Ishikawa (cell line): ENCODE results near the gene PDE4D.

Experiments
- CEBPB ChIP-seq: IDR thresholded peaks from 2 replicates; pipeline ENCODE4 v1.6.1; 2012
- CREB1 ChIP-seq: IDR thresholded peaks from 2 replicates; pipeline ENCODE4 v1.6.1; 2012; ENCODE audit warnings: low read depth
- EGR1 ChIP-seq: IDR thresholded peaks from 2 replicates; pipeline ENCODE4 v1.6.1; 2012
- EP300 ChIP-seq: IDR thresholded peaks from 2 replicates; pipeline ENCODE4 v1.6.1; 2012; ENCODE audit warnings: borderline replicate concordance
- FOXM1 ChIP-seq: IDR thresholded peaks from 2 replicates; pipeline ENCODE4 v1.6.1; 2012; ENCODE audit warnings: low read depth, borderline replicate concordance
- NFIC ChIP-seq: IDR thresholded peaks from 2 replicates; pipeline ENCODE4 v1.6.1; 2012
- RAD21 ChIP-seq: IDR thresholded peaks from 2 replicates; pipeline ENCODE4 v1.6.1; 2012; ENCODE audit warnings: low read depth
- TAF1 ChIP-seq: IDR thresholded peaks from 2 replicates; pipeline ENCODE4 v1.6.1; 2012; ENCODE audit warnings: low read depth, mild to moderate bottlenecking
- TCF12 ChIP-seq: IDR thresholded peaks from 2 replicates; pipeline ENCODE4 v1.6.1; 2012; ENCODE audit warnings: low read depth
- TEAD4 ChIP-seq: IDR thresholded peaks from 2 replicates; pipeline ENCODE4 v1.6.1; 2012
- YY1 ChIP-seq: IDR thresholded peaks from 2 replicates; pipeline ENCODE4 v1.6.1; 2012; ENCODE audit warnings: low read depth
- ZBTB7A ChIP-seq: IDR thresholded peaks from 2 replicates; pipeline ENCODE4 v1.6.1; 2012; ENCODE audit warnings: low read depth
- TF ChIP-seq, protein P1 (sequence below): IDR thresholded peaks from 2 replicates; pipeline ENCODE4 v1.6.1; 2012; ENCODE audit warnings: low read depth, mild to moderate bottlenecking
- TF ChIP-seq, protein P2 (sequence below): IDR thresholded peaks from 2 replicates; pipeline ENCODE4 v1.6.1; 2012
- TF ChIP-seq, protein P3 (sequence below): IDR thresholded peaks from 2 replicates; pipeline ENCODE4 v1.6.1; 2012

The PDE4D gene

DNA sequence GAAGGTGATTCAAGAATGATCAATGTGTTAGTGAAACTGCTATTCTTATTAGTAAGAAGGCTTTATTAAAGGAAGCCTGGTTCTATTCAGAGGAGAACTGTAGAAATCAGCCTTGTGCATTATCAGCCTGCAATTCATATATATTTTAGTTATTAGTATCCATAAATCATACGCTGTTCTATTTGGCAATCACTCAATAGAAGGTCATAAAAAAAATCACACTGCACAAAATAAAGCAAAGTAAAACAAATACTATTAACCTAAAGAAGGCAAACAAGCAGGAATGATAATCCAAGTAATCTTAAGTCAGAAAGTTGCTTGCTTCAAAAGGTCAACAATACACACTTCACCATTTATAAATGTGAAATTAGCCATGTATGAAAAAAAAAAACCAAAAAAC lies 138.1 kb downstream of the PDE4D start:
- TF ChIP-seq TCF12 = no peak
- no peak for TF ChIP-seq RAD21

DNA sequence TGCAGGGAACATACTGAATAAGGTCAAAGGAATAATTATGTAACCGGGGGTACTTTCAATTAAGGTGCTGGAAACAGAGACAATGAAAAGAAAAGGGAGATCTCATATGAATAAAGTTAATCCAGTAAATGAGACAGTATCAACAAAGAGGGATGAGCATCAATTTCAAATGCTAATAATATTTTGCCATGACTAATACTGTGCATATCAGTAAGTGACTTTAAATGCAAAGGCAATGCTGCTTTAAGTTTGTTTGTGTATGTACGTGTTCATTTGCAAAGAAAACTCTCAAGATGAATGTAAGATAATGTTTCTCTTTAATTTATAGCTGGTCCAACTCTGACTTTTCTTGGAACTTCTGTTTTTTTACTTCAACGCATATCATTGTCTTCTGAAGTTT lies 139.9 kb downstream of the PDE4D start:
- TF ChIP-seq TCF12 = no peak
- no peak for TF ChIP-seq TAF1
- no peak for TF ChIP-seq ZBTB7A
- TF ChIP-seq, protein P1, sequence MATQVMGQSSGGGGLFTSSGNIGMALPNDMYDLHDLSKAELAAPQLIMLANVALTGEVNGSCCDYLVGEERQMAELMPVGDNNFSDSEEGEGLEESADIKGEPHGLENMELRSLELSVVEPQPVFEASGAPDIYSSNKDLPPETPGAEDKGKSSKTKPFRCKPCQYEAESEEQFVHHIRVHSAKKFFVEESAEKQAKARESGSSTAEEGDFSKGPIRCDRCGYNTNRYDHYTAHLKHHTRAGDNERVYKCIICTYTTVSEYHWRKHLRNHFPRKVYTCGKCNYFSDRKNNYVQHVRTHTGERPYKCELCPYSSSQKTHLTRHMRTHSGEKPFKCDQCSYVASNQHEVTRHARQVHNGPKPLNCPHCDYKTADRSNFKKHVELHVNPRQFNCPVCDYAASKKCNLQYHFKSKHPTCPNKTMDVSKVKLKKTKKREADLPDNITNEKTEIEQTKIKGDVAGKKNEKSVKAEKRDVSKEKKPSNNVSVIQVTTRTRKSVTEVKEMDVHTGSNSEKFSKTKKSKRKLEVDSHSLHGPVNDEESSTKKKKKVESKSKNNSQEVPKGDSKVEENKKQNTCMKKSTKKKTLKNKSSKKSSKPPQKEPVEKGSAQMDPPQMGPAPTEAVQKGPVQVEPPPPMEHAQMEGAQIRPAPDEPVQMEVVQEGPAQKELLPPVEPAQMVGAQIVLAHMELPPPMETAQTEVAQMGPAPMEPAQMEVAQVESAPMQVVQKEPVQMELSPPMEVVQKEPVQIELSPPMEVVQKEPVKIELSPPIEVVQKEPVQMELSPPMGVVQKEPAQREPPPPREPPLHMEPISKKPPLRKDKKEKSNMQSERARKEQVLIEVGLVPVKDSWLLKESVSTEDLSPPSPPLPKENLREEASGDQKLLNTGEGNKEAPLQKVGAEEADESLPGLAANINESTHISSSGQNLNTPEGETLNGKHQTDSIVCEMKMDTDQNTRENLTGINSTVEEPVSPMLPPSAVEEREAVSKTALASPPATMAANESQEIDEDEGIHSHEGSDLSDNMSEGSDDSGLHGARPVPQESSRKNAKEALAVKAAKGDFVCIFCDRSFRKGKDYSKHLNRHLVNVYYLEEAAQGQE = no peak
- TF ChIP-seq NFIC = no peak
- TF ChIP-seq FOXM1 = no peak
- no peak for TF ChIP-seq RAD21
- no peak for TF ChIP-seq EGR1
- TF ChIP-seq, protein P2, sequence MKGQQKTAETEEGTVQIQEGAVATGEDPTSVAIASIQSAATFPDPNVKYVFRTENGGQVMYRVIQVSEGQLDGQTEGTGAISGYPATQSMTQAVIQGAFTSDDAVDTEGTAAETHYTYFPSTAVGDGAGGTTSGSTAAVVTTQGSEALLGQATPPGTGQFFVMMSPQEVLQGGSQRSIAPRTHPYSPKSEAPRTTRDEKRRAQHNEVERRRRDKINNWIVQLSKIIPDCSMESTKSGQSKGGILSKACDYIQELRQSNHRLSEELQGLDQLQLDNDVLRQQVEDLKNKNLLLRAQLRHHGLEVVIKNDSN = no peak
- TF ChIP-seq CREB1 = no peak
- TF ChIP-seq CEBPB = no peak
- TF ChIP-seq EP300 = no peak
- TF ChIP-seq YY1 = no peak
- TF ChIP-seq TEAD4 = no peak
- TF ChIP-seq, protein P3, sequence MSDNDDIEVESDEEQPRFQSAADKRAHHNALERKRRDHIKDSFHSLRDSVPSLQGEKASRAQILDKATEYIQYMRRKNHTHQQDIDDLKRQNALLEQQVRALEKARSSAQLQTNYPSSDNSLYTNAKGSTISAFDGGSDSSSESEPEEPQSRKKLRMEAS = no peak

GRCh38 chr5:59749782-59750520 lies 143.6 kb downstream of the PDE4D start:
- TF ChIP-seq ZBTB7A (no peak), EP300 (no peak), TEAD4 (no peak), TAF1 (no peak), RAD21 (no peak), YY1 (no peak), TCF12 (no peak)
- TF ChIP-seq, protein P3 = no peak
- TF ChIP-seq, protein P2 = no peak
- TF ChIP-seq, protein P1 = no peak

GRCh38 chr5:59746241-59746765 lies 147.2 kb downstream of the PDE4D start:
- TF ChIP-seq ZBTB7A = no peak
- TF ChIP-seq NFIC = no peak
- no peak for TF ChIP-seq RAD21
- TF ChIP-seq YY1 = no peak
- TF ChIP-seq EGR1 = no peak

DNA sequence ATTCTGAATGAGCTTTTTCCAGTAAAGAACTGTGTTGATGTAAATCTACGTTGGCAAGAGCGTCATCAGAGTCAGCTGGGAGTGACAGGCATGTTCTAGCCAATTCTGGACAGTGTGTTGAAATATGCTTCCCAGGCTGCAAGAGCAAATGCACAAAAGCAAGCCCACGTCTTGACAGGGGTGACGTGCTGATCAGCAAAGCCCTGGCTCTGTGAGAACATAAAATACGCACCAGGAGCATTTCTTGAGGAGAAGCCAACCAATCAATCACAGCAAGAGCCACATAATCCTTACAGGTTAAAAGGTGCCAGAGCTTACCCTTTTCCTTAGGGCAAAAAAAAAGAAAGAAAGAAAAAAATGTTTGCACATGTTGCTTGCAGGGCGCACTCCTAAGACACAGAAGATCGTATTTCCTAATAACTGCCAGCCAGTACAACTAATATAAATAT lies 148.1 kb downstream of the PDE4D start:
- TF ChIP-seq EGR1 (no peak), NFIC (0 out of 2 replicates have a peak, but pooled peaks have one; percentile 14)

GRCh38 chr5:59744531-59744992 lies 149.0 kb downstream of the PDE4D start:
- TF ChIP-seq CEBPB = no peak
- TF ChIP-seq TEAD4 = no peak
- TF ChIP-seq, protein P3 = no peak
- TF ChIP-seq, protein P2 = no peak
- TF ChIP-seq FOXM1 = no peak
- TF ChIP-seq TCF12 = no peak
- TF ChIP-seq EGR1 = no peak
- TF ChIP-seq RAD21 = no peak
- no peak for TF ChIP-seq NFIC
- TF ChIP-seq YY1 = no peak
- TF ChIP-seq ZBTB7A = no peak
- TF ChIP-seq, protein P1 = no peak
- TF ChIP-seq CREB1 = no peak
- TF ChIP-seq EP300 = no peak
- no peak for TF ChIP-seq TAF1
